GM19023 (cell line): ENCODE measurements around the gene ANKRD44.
A peak's percentile ranks its signal among the peaks of the same experiment; 100 is the strongest.

Source experiments
- ATAC-seq: cut with Tn5 transposase; IDR thresholded peaks from one replicate; pipeline ENCODE4 v1.9.1; 2021; ENCODE audit warnings: mild to moderate bottlenecking, moderate library complexity; ENCODE audit not compliant: unreplicated experiment

ANKRD44 gene

DNA sequence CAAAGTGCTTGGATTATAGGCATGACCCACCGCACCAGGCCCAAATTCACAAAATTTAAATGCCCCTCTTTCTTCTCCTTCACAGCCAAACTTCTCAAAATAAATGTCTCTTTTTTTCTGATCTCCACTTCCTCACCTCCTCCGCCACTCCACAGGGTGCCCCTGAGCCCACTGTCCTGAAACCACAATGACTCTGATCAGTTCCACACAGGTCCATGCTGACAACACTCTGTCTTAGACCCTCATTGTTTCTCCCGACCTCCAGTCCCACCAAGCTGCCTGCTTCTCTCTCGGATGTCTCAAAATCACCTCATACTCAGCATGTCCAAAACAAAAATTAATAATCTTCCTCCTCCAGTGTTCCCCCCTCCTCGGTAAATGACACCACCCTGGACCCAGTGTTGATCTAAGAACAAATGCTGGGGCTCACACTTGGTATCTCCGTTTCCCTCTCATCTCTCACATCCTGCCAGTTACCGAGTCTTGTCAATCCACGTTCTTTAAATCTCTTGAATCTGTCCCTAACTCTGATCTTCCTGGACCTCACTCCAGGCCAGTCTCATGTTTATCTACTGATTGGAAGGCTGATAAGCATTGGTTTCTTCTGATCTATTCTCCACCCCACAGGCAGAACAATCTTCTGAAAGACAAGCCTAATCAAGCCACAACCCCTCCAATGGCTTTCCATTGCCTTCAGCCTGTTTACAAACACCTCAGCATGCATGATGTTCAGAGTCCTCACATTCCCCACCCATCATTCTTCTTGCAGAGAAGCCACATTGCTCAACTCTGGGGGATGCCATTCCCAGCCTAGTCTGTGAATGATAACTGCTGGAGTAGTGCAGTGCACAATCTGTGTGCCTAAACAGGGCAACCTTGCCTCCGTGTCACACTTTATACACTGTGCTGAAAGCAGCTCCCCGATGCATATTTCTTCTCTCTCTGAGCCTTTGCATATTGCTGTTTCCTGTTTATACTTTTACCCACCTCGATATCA is 12.4 kb upstream of the ANKRD44 start:
- ATAC-seq = peak; percentile 54

DNA sequence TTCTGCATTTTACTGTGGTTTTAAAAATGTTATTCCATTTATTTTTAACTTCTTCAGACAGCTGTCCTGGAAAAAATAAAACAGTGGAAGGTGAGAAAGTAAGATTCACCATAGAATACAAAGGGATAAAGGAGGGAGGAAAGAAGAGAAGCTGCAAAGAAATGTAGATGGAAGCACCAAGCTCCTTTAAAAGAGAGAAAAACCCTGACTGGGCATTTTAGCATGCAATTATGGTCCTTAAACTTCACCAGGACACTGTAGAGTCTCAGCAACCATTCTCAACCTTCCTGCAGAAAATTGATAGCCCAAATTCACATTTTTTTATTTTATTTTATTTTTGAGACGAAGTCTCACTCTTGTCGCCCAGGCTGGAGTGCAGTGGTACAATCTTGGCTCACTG is 11.6 kb upstream of the ANKRD44 start:
- no peak for ATAC-seq

DNA sequence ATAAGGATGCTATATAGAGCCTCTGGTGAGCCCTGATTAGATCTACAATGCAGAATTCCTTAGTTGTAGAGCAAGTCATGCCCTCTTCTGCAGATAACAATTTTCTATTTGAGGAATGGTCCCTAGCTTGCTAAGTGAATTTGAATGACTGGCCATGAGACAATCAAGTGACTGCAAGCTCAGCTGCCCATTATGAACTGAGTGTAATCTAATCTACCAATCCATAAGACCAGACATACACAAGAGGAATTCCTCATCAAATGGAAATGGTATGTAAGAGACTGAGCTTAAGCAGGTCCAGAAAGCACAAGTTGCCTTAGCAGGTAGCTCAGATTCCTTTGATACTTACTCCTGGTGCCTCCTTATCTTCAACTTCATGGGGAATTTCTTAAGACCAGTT is 4.8 kb upstream of the ANKRD44 start:
- no peak for ATAC-seq

DNA sequence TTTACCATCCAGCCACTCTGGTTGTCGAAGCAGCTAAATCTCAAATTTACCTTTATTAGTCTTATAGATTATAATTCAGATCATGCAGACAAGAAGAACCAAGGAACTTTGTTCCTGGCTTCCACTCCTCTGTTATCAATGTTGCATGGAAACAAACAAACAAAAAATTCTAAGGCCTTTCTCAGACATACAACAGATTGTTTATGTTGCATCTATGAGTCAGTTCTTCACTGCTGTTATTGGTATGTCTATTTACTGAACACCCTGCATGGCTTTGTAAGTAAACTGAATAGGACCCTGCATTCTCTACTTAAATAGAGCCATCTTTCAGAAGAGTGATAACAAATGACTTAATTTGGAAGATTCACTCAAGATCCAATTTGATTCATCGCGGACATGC is 1.6 kb upstream of the ANKRD44 start:
- no peak for ATAC-seq

DNA sequence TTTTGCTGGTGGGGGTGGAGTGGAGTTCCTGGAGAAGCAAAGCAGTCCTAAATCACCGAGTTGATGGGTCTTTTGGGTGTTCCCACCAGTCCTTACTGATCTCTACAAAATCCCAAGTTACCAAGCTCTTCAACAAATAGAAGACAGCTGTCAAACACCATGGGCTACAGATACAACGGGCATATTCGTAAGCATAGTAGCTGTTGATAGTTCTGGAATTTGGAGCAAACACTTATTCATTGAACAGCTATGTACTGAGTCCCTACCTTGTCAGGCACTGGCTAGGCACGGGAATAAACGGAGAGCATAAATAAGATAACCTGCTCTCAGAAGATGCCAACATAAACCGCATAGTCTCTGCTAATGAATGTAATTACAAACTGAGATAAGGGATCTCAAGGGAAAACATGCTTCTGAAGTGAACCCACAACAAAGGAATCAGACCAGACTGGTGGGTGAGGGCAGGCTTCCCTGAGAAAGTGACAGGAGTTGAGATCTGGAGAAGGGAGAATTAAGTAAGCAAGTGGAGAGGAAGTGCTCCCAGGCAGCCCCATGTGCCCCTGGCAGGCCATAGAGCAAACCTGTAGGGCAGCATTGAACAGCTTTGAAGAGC is 947 bp upstream of the ANKRD44 start:
- no peak for ATAC-seq

DNA sequence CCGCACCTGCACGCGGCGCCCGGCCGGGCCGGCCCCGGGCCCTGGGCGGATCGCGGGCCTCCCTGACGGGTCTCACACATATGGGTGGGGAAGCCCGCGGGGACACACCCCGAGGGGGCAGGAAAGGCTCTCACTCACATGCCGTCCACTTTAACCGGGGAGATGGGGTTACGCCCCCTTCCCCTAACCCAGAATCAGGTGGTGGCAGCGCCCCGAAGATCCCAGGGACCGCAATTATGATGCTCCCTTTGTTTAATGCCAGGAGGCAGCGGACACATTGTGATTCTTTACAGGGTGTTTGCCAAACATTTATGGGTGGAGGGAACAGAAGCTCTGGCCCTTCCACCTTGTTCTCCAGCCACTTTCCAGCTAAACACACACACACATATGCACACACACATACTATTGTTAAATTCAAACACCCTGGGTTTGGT is 424 bp upstream of the ANKRD44 start:
- ATAC-seq = no peak

DNA sequence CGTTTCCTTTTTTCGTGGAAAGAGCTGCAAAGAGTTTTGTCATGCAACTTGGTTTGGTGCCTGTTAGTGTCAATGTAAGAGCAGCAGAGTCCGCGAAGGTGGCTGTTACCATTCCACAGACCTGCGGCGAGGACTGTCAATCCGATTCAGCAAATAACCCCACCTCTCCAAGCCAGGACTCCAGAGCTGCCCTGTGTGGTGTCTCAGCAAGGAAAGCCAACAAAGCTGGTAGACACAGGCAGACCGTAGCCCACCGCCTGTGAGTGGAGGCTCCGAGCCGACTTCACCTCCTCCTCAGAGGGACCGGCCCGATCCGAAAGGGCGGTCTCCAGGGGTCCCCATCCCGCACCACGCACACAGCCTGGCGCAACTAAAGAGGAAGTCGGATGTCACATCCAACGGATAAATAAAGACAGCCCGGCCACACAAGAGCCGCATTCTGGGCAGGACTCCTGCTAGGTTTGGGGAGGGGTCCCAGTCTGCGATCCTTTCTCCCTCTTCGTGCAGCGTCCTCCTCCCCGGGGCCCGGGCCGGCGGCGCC is 819 bp downstream of the ANKRD44 start:
- ATAC-seq = no peak

DNA sequence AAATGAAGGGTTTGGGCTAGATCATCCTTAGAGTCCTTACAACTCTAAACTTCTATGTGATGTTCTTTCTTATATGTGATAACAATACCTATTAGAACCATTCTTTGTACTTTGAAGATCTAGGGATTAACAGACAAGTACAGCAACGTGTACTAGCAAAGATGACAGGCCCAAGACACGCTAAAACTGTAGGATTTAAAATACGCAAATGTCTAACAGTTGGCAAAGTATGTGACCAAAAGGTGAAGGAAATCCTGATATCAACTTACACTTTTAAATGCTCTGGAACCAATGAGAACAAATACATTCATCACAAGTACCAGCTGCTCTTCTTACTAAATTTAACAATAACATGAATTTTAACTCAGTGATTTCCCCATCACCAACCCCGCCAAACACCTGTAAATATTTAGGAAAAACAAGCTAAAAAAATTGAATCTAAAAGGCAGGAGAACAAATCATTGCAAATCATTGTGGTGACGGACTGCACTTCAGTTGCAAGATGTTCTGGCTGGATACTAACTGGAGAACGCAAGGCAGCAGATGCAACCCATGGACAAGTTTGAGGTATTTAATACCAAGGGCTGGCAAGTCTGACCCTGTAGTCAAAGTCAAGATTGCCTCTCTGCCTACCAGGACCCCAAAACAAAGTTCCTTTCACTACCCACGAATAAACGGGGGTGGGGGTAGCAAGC is 1.4 kb downstream of the ANKRD44 start:
- ATAC-seq = no peak

DNA sequence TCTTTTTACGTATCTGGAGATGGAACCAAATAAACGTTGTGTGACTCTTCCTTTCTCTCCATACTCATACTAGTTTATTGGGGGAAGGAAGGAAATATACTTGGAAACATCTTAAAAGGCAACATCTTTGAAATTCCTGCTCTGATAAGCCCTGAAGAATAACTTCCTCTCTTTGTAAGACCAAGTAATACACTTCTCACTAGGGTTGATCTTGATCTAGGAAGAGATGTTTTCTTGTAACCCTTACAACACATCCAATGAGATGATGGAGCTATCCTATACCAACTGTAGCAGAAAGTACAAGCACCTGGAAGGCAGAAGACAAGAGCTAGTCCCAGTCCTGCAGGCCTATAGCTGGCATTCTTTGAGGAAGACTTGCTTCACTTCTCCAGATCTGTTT is 2.0 kb downstream of the ANKRD44 start:
- ATAC-seq = no peak

DNA sequence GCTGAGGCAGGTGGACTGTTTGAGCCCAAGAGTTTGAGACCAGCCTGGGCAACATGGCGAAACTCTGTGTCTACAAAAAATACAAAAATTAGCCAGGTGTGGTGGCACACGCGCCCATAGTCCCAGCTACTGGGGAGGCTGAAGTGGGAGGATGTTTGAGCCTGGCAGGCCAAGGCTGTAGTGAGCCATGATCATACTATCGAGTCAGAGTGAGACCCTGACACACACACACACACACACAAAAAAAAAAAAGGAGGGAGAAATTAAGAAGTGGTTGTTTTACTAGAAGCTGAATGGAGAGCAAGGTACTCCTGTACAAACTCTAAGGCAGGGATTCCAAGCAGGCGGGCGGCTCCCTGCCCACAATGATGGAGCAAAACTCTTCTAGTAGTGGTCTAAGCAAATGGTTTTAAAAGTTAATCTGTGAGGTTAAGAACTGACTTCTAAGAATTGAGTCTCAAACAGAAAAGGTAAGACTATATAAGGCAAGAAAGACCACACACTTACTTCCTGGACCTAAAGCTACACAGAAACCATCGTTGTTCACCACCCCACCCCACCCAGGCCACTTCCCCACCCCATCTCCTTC is 2.6 kb downstream of the ANKRD44 start:
- no peak for ATAC-seq

DNA sequence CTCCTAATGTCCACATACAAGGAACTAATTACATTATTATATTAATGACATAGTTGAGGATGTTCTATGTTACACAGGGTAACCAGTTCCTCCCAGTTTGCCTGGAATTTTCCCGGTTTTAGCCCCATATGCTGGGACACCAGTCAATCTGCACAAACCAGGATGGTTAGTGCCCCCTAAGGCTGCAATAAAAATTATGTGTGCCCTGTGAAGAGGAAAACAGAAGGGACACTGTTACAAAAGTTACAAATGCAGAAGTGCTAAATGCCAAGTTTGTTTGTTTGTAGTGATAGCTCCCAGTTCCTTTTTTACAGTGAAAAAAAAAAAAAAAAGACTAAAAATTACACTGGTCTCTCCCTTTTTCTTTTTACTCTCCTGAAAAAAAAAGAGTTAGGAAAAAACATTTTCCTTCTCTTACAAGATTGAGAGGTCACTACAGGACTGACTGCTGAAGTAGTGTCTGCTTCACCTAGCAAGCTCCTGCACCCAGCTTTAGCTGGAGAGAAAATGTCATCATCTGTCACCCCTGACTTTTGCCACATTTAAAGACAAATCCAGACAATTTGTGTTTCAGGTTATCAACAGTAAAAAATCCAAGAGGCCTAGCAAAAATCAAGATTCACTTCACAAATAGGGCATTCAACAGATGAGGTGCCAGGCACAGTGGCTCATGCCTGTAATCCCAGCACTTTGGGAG is 3.2 kb downstream of the ANKRD44 start:
- ATAC-seq = no peak

DNA sequence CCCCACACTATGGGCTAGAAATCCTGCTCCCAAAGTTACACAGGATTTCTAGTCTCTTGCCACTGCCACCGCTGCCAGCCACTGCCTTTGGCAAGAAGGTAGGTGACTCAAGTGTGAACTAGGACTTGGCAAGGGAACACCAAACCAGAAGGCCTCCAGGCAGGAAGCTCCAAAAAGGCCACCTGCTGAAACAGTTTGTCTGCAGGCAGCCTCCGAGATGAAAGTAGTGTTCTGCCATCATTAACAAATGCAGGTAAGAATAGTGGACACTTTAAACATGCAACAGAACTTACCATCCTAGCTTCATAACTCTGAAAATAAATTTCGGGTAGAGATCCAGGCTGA is 3.9 kb downstream of the ANKRD44 start:
- no peak for ATAC-seq

DNA sequence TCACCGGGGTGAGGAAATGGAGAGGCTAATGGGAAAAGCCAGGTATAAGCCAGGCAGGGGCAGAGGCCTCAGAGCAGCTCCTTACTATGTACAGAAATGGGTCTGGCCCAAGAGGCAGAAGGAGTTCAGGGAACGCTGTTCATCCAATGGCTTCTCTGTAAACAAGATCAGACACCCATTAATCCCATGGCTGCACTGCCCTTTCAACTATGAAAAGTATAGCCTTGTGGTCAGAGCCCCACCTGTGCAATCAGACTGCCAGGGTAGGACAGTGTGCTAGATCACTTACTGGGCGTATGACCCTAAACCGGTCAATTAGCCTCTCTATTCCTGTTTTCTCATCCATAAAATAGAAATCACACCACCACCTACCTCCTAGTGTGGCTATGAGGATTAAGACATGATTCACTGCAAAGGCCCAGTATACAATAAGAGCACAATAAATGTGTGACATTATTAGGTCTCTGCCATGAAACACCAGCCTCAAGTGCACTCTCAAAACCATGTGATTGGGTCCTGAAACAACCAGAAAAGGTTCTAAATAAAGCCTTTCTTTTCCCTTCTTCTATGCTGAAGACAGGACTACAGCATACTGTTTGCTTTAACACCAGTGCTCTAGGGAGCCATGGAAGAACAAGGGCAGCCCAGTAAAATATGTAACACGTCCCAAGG is 4.4 kb downstream of the ANKRD44 start:
- no peak for ATAC-seq

DNA sequence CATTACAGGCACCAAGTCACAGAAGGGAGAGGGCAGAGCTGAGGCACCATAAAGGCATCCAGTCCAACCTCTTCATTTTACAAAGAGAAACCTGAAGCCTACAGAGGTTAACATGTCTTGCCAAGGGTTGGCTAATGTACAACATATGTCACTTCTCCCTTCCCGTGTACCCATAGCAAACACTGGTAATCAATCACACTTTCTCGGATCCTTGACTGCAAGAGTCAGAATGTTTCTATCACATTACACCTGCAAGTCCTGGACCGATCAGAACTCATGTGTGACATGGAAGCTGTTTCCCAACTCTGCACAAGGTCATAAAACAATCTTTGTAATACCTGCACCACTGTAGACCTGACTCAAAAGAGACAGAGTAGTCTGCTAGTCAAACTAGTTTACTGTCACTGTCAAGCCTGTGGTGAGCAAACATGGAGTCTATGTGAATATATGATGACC is 6.0 kb downstream of the ANKRD44 start:
- ATAC-seq = peak; percentile 29

DNA sequence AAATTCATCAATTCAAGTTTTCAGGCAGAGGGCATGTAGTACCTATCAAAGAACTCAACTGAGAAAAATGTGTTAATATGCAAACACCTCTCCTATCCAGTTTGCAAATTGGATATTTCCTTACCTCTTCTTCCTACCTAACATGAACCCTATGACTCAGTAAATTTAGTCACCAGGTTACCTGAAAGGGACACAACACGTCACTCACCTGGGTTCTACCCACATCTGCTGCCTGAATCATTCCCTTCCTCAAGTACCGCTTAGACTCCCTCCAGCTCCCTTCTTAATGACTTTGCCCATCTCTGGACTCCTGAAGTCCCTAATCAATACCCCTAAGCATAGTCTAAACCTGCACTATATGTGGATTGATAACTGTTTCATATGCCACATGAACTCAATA is 10.4 kb downstream of the ANKRD44 start:
- ATAC-seq = no peak

DNA sequence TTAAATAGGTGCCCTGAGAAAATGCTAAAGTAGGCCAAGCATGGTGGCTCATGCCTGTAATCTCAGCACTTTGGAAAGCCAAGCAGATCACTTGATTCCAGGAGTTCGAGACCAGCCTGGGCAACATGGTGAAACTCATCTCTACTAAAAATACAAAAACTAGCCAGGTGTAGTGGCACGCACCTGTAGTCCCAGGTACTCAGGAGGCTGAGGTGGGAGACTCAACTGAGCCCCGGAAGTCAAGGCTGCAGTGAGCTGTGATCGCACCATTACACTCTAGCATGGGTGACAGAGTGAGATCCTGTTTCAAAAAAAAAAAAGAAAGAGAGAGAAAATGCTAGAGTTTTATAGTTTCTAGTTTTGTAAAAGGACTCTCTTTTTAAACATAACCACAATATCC is 12.0 kb downstream of the ANKRD44 start:
- no peak for ATAC-seq

DNA sequence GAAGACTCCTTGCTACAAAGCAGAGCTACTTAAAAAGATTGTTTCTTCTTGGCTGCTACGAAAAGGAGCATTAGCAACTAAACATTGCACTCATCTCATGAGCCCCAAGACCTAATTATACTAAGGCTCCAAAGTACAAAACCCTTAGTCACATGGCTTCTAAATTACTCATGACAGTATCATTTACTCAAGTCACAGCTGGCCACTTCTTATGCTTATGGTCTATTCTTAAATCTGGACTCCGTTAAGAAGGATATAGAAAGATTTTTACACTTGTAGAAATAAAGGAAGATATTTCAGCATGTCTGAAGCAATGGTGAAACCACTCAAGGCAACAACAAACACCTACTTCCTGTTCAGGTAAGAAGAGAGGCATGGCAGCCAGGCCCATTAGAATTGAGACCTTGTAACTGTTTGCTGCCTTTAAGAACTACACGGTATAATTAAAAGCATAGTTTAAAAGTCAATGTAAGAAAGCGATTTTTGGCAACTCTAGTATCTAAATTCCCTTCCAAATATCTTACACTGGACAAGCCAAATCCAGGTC is 12.7 kb downstream of the ANKRD44 start:
- ATAC-seq = no peak

DNA sequence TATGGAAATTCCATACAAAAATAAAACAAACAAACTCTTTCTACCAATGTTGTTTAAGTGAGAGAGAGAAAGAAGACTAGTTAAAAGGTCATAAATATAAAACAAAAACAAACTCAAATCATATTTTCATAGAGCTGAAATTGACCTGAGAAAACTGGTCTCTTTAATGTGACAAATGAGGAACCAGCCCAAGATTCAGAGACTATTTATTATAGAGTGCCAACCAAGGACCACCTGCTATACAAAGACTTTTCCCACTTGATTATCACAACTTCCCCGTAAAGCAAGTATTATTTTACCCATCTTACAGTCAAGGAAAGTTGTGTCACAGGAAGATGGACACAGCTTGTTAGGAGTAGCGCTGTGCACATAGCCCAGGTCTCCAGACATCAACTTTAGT is 13.3 kb downstream of the ANKRD44 start:
- no peak for ATAC-seq

DNA sequence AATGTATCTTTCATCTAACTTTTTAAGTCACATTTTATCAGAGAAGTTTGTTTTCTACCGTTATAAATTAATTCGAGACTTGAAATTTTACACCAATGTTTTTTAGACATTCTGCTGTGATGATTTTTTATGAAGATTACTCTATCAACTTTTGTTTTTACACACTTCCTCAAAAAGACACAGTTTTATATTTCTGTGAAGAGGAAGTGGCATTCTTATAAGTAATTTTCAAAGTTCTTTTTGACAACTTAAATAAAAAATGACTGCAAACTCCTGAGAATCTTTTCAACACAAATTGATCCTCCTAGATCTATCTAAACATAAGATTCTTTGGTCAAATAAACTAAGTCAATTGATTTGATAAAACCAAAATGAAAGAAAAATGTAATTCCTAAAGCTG is 13.7 kb downstream of the ANKRD44 start:
- no peak for ATAC-seq

DNA sequence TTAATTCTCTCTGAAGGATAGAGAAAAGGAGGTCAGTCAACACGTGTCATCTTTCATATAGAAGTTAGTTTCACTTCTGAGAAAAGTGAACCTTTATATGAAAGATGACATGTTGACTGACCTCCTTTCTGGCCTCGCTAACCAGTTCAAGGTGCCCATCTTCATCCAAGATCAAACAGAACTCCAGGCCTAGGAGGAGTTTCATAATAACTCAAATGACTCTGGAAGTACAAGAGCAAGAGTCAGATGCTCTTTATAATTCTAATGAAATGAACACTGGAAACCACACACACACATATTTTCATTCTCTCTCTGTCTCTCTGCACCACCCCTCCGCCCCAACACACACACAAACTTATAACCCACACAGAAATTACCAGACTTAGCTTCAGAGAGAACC is 16.3 kb downstream of the ANKRD44 start:
- ATAC-seq = peak; percentile 45
